Endodermal cell (in vitro differentiated cells): ENCODE measurements around the gene TSPAN9. TPM values are rescaled to one million over a fixed set of nuclear protein-coding genes. Genes with fewer than 3 reads are reported as not detected.

Experiments used
- DNase-seq: peaks from one replicate; pipeline ENCODE4 v3.0.0-alpha.2; 2017
- H3K27ac ChIP-seq: 2 replicates; pipeline ENCODE4 v1.5.1; 2013; ENCODE audit warnings: mild to moderate bottlenecking, low read depth, low read length, moderate library complexity
- H3K27me3 ChIP-seq: 2 replicates; pipeline ENCODE4 v1.6.1; 2013; ENCODE audit warnings: mild to moderate bottlenecking, low read length, moderate library complexity; ENCODE audit not compliant: insufficient read depth, control insufficient read depth, poor library complexity, severe bottlenecking
- H3K36me3 ChIP-seq: 2 replicates; pipeline ENCODE4 v1.7.0; 2013; ENCODE audit warnings: mild to moderate bottlenecking, low read length, moderate library complexity; ENCODE audit not compliant: control insufficient read depth, insufficient read depth
- H3K4me1 ChIP-seq: one replicate; pipeline ENCODE4 v1.7.0; 2013; ENCODE audit warnings: low read length; ENCODE audit not compliant: control insufficient read depth, insufficient read depth
- H3K4me3 ChIP-seq: 2 replicates; pipeline ENCODE4 v1.5.1; 2013; ENCODE audit warnings: mild to moderate bottlenecking, low read length, moderate library complexity
- H3K9ac ChIP-seq: 2 replicates; pipeline ENCODE4 v1.6.1; 2013; ENCODE audit warnings: mild to moderate bottlenecking, low read length, moderate library complexity; ENCODE audit not compliant: poor library complexity, severe bottlenecking; ENCODE audit errors: extremely low read depth
- H3K9me3 ChIP-seq: 2 replicates; pipeline ENCODE4 v1.6.1; 2013; ENCODE audit warnings: mild to moderate bottlenecking, low read length, moderate library complexity; ENCODE audit not compliant: control insufficient read depth
- H3K27ac Mint-ChIP-seq: 2 replicates; pipeline ENCODE4 v1.8.0; 2020; ENCODE audit warnings: mixed read lengths
- H3K27me3 Mint-ChIP-seq: 2 replicates; pipeline ENCODE4 v1.8.0; 2021; ENCODE audit warnings: mild to moderate bottlenecking, mixed read lengths; ENCODE audit not compliant: insufficient read depth
- H3K36me3 Mint-ChIP-seq: 2 replicates; pipeline ENCODE4 v1.8.0; 2020; ENCODE audit warnings: low read depth, mixed read lengths
- H3K4me1 Mint-ChIP-seq: 2 replicates; pipeline ENCODE4 v1.8.0; 2020; ENCODE audit warnings: mixed read lengths
- H3K4me3 Mint-ChIP-seq: 2 replicates; pipeline ENCODE4 v1.8.0; 2020; ENCODE audit warnings: mild to moderate bottlenecking, moderate library complexity, mixed read lengths
- H3K9me3 Mint-ChIP-seq: 2 replicates; pipeline ENCODE4 v1.8.0; 2020; ENCODE audit warnings: mild to moderate bottlenecking, mixed read lengths
- WGBS, 2 experiments: methylation state at CpG; one replicate each; pipeline versions ENCODE4 v1.1.5 to v1.1.7; 2013; ENCODE audit warnings: missing lambda C conversion rate in 2 of 2, mixed read lengths in 1 of 2; ENCODE audit not compliant: insufficient coverage in 1 of 2, insufficient read length in 1 of 2; 5-methylcytosine and 5-hydroxymethylcytosine counted together
- total RNA-seq, 2 donors: library from RNA; stranded (reverse); fragmentation: NEBNext Ultra II Directional in 1 of 2; extraction: Animal tissue kit (Norgen Biotek cat#: 25700) in 1 of 2; gene quantifications; 2 replicates in 1 of 2; 3 replicates in 1 of 2; pipeline ENCODE4 v1.2.1, GENCODE V29; 2021
- TF ChIP-seq, protein P1 (sequence below): fragments of 200-600 bp; sonication (generic); conservative IDR thresholded peaks from 2 replicates; pipeline ENCODE4 v1.5.0; 2021; ENCODE audit warnings: antibody characterized with exemption, mild to moderate bottlenecking

The TSPAN9 gene
- total RNA-seq, 2 donors from 2014 or later = 31.9 to 80.8 TPM

DNA sequence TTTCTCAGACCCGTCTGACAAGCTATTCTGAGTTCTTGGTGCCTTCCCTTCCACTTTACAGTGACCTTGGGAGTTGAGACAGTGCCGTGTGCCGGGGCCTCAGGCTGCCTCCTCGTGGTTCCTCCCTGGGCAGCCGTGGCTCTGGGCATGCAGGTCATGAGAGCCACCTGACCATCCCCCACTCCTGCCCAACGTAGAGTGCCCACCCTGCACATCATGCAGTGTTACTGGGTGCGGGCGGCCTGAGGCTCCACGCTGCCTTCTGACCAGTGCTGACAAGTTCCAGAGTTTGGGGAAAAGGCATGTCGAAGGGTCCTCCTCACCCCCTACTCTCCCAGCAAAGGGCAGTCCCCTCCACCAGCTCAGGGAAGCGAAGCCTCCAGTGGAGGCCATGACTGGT lies 190.5 kb downstream of the TSPAN9 start:
- H3K9me3 Mint-ChIP-seq = no peaks in the 10 kb centered on the region
- H3K36me3 ChIP-seq = no peaks in the 10 kb centered on the region
- no peaks in the 10 kb centered on the region for H3K9me3 ChIP-seq
- no peaks in the 10 kb centered on the region for H3K36me3 Mint-ChIP-seq
- H3K27me3 Mint-ChIP-seq = no peaks in the 10 kb centered on the region
- no peaks in the 10 kb centered on the region for H3K27me3 ChIP-seq
- TF ChIP-seq, protein P1, sequence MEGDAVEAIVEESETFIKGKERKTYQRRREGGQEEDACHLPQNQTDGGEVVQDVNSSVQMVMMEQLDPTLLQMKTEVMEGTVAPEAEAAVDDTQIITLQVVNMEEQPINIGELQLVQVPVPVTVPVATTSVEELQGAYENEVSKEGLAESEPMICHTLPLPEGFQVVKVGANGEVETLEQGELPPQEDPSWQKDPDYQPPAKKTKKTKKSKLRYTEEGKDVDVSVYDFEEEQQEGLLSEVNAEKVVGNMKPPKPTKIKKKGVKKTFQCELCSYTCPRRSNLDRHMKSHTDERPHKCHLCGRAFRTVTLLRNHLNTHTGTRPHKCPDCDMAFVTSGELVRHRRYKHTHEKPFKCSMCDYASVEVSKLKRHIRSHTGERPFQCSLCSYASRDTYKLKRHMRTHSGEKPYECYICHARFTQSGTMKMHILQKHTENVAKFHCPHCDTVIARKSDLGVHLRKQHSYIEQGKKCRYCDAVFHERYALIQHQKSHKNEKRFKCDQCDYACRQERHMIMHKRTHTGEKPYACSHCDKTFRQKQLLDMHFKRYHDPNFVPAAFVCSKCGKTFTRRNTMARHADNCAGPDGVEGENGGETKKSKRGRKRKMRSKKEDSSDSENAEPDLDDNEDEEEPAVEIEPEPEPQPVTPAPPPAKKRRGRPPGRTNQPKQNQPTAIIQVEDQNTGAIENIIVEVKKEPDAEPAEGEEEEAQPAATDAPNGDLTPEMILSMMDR = no peak
- 88 to 94% methylated on average over 5 to 11 of the region's 11 CpGs for WGBS, 2 experiments
- no peak overlapping the region for H3K9ac ChIP-seq
- no peaks in the 10 kb centered on the region for H3K4me1 ChIP-seq
- no peak overlapping the region for H3K27ac ChIP-seq
- DNase-seq = no peak
- H3K4me3 Mint-ChIP-seq = no peak overlapping the region
- no peak overlapping the region for H3K4me3 ChIP-seq
- H3K27ac Mint-ChIP-seq = no peak overlapping the region
- H3K4me1 Mint-ChIP-seq = peaks cover 7% of the 10 kb centered on the region

DNA sequence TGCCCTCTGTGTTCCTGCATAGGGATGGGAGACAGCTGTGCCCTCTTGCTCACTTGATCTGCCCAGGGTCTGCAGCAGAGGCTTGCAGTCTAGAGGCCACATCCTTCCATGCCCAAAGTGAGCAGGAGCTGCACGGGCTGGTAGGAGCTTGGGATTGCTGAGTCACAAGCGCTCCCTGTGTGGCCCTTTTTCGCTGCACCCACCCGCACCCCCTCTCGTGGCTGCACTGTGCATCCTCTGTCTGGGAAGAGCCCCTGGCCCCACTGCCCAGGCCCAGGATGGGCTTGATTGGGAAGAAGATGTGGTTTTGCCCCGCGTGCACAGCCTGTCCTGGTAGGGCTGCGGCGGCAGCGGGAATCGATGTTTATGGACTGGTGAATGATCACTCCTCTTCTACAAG lies 192.4 kb downstream of the TSPAN9 start:
- Mint-ChIP-seq H3K27me3 (no peaks in the 10 kb centered on the region), H3K27ac (no peak overlapping the region), H3K36me3 (no peaks in the 10 kb centered on the region), H3K9me3 (no peaks in the 10 kb centered on the region), H3K4me3 (no peak overlapping the region), H3K4me1 (peaks cover 3% of the 10 kb centered on the region)
- Histone ChIP-seq H3K27me3 (no peaks in the 10 kb centered on the region), H3K9ac (no peak overlapping the region), H3K27ac (no peak overlapping the region), H3K9me3 (no peaks in the 10 kb centered on the region), H3K4me1 (no peaks in the 10 kb centered on the region), H3K4me3 (no peak overlapping the region), H3K36me3 (no peaks in the 10 kb centered on the region)
- TF ChIP-seq, protein P1 = peak; percentile 42
- WGBS, 2 experiments = 74% methylated on average over 6 to 11 of the region's 11 CpGs
- DNase-seq = no peak

DNA sequence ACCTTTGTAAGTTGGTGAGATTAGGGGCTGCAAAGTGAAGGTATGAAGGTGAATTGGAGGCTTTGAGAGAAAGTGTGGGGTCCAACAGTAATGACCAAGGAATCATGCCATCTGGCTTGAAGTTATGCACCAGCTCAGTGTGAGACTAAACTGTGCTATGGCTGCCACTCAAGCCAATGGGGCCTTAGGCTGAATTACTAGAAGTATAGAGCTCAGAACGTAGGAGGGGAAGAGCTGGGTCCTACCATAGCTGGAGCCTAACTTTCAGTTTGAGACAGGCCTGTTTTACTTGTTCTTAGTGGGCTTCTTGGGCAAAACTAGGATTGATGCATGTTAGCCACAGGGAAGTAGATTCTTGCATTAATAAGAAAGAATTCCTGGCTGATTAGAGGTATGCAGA lies 194.0 kb downstream of the TSPAN9 start:
- Histone ChIP-seq H3K9ac (no peak overlapping the region), H3K27me3 (no peaks in the 10 kb centered on the region), H3K27ac (no peak overlapping the region), H3K36me3 (no peaks in the 10 kb centered on the region), H3K9me3 (no peaks in the 10 kb centered on the region), H3K4me3 (no peak overlapping the region), H3K4me1 (no peaks in the 10 kb centered on the region)
- TF ChIP-seq, protein P1 = no peak
- H3K36me3 Mint-ChIP-seq = no peaks in the 10 kb centered on the region
- peaks cover 10% of the 10 kb centered on the region for H3K4me1 Mint-ChIP-seq
- no peaks in the 10 kb centered on the region for H3K9me3 Mint-ChIP-seq
- DNase-seq = no peak
- H3K4me3 Mint-ChIP-seq = no peak overlapping the region
- no peaks in the 10 kb centered on the region for H3K27me3 Mint-ChIP-seq
- 91 to 94% methylated on average over 1 of the region's 1 CpG for WGBS, 2 experiments
- no peak overlapping the region for H3K27ac Mint-ChIP-seq
